Measurements from ENCODE around the gene EEFSEC. TPM values are rescaled to one million over a fixed set of nuclear protein-coding genes. Genes with fewer than 3 reads are reported as not detected.

Gene EEFSEC
- total and polyA plus RNA-seq, 2 experiments from 2014 or later: 10.1 to 16.2 TPM

- TF ChIP-seq ETS1 (IDR thresholded peaks at IDR 0.05): no peak
Measured at GRCh38 chr3:128392818-128393544, 239.7 kb downstream of the EEFSEC start (continued).

GRCh38 chr3:128394033-128394432 is 240.8 kb downstream of the EEFSEC start:
- no peak overlapping the region; the same call in 2 of the 3 replicates for H3K4me3 Mint-ChIP-seq
- Histone ChIP-seq H3K9me2 (ENCODE audit: insufficient read depth) (no peaks in the 10 kb centered on the region), H3K36me3 (ENCODE audit: insufficient read depth) (no peaks in the 10 kb centered on the region), H3K4me3 (no peak overlapping the region), H4K20me1 (replicated peaks; ENCODE audit: insufficient read depth) (no peaks in the 10 kb centered on the region), H3K4me1 (ENCODE audit: insufficient read depth) (no peaks in the 10 kb centered on the region), H3K4me2 (no peak overlapping the region), H3K27ac (ENCODE audit: low read depth) (no peak overlapping the region), H2AFZ (no peak overlapping the region), H3K79me2 (replicated peaks; ENCODE audit: insufficient read depth) (no peaks in the 10 kb centered on the region), H3K27me3 (ENCODE audit: insufficient read depth) (no peaks in the 10 kb centered on the region), H3F3A (replicated peaks; ENCODE audit: low read depth) (no peaks in the 10 kb centered on the region)
- no peak for DNase-seq (ENCODE audit: low spot score)
- peaks cover 7% of the 10 kb centered on the region for H3K27me3 Mint-ChIP-seq (ENCODE audit: insufficient read depth, low read depth, poor library complexity)
- no peak overlapping the region for H3K27ac Mint-ChIP-seq
- H3K9me3 Mint-ChIP-seq: no peaks in the 10 kb centered on the region; the same call in 2 of the 3 replicates
- peaks cover 8% of the 10 kb centered on the region for H3K4me1 Mint-ChIP-seq
- no peaks in the 10 kb centered on the region for H3K36me3 Mint-ChIP-seq (ENCODE audit: low read depth)
- TF ChIP-seq CREB1 (CRISPR knock-in tag; IDR thresholded peaks at IDR 0.05; ENCODE audit: low read depth): no peak
- no peak for TF ChIP-seq REST (IDR thresholded peaks at IDR 0.05; ENCODE audit: unreplicated experiment)
- TF ChIP-seq ZNF114 (CRISPR knock-in tag; IDR thresholded peaks at IDR 0.05): no peak
- TF ChIP-seq POLR2AphosphoS5 (IDR thresholded peaks at IDR 0.05; ENCODE audit: low read depth): no peak
- TF ChIP-seq ZNF331 (CRISPR knock-in tag; IDR thresholded peaks at IDR 0.05; ENCODE audit: low read depth): no peak
- TF ChIP-seq EZH2phosphoT487 (IDR thresholded peaks at IDR 0.05; ENCODE audit: unreplicated experiment): no peak
- no peak; the same call in 2 of the 3 replicates for ATAC-seq

- no peak overlapping the region for H3K27ac ChIP-seq (ENCODE audit: low read depth)
Measured at GRCh38 chr3:128395046-128395445, 241.8 kb downstream of the EEFSEC start.

More at GRCh38 chr3:128395046-128395445, 241.8 kb downstream of the EEFSEC start:
- no peak for TF ChIP-seq EZH2 (IDR thresholded peaks at IDR 0.05; ENCODE audit: low read depth, unreplicated experiment)
- Mint-ChIP-seq H3K4me3 (no peak overlapping the region), H3K9me3 (no peaks in the 10 kb centered on the region; the same call in 2 of the 3 replicates), H3K27ac (no peak overlapping the region; the same call in 1 of the 2 replicates), H3K4me1 (peaks cover 11% of the 10 kb centered on the region), H3K36me3 (ENCODE audit: low read depth) (no peaks in the 10 kb centered on the region), H3K27me3 (ENCODE audit: insufficient read depth, low read depth, poor library complexity) (peaks cover 7% of the 10 kb centered on the region)
- H4K20me1 ChIP-seq (replicated peaks; ENCODE audit: insufficient read depth): no peaks in the 10 kb centered on the region
- no peaks in the 10 kb centered on the region for H3F3A ChIP-seq (replicated peaks; ENCODE audit: low read depth)
- H3K27me3 ChIP-seq (ENCODE audit: insufficient read depth): no peaks in the 10 kb centered on the region
- H3K36me3 ChIP-seq (ENCODE audit: insufficient read depth): no peaks in the 10 kb centered on the region
- H3K4me1 ChIP-seq (ENCODE audit: insufficient read depth): no peaks in the 10 kb centered on the region
- H3K4me2 ChIP-seq: no peak overlapping the region
- no peaks in the 10 kb centered on the region for H3K9me2 ChIP-seq (ENCODE audit: insufficient read depth)
- DNase-seq (ENCODE audit: low spot score) (no peak), ATAC-seq (no peak)
- H2AFZ ChIP-seq: no peak overlapping the region
- no peak overlapping the region for H3K4me3 ChIP-seq
- H3K79me2 ChIP-seq (replicated peaks; ENCODE audit: insufficient read depth): no peaks in the 10 kb centered on the region
